ENCODE results near the gene GLRA3.

GRCh38 chr4:174686826-174687225 is 142.2 kb downstream of the GLRA3 start:
- TF ChIP-seq RFX5 (IDR thresholded peaks at IDR 0.05; ENCODE audit: borderline replicate concordance, low read depth, low read length) (no peak), CEBPB (IDR thresholded peaks at IDR 0.05; ENCODE audit: low read depth, low read length) (no peak), CTCF (IDR thresholded peaks at IDR 0.05; ENCODE audit: control extremely low read depth in 1 of 3, insufficient read depth in 1 of 3, low read depth in 1 of 3, low read length in 3 of 3) (no peak), EGR1 (IDR thresholded peaks at IDR 0.05; ENCODE audit: borderline replicate concordance, low read depth, low read length) (no peak), EP300 (IDR thresholded peaks at IDR 0.05; ENCODE audit: borderline replicate concordance in 1 of 2, low read depth in 2 of 2, low read length in 2 of 2) (no peak), TCF12 (IDR thresholded peaks at IDR 0.05; ENCODE audit: low read depth, low read length) (no peak), POU5F1 (IDR thresholded peaks at IDR 0.05; ENCODE audit: low read depth, low read length) (no peak), YY1 (IDR thresholded peaks at IDR 0.05; ENCODE audit: low read depth, low read length) (no peak), PHF8 (conservative IDR thresholded peaks at IDR 0.05; ENCODE audit: low read depth, low read length) (no peak), ASH2L (IDR thresholded peaks at IDR 0.05; ENCODE audit: low read length) (no peak), RAD21 (IDR thresholded peaks at IDR 0.05 in 1 of 2, conservative IDR thresholded peaks at IDR 0.05 in 1 of 2; ENCODE audit: low read depth in 2 of 2, low read length in 2 of 2) (no peak), SP1 (IDR thresholded peaks at IDR 0.05; ENCODE audit: low read depth, low read length) (no peak), MAX (IDR thresholded peaks at IDR 0.05) (no peak), POLR2A (IDR thresholded peaks at IDR 0.05; ENCODE audit: control extremely low read depth in 1 of 2, low read depth in 2 of 2, low read length in 2 of 2) (no peak)

Measured in H1 (cell line).